GM23338 (cell line): ENCODE measurements around the gene UBASH3B. TPM values are rescaled to one million over a fixed set of nuclear protein-coding genes. Genes with fewer than 3 reads are reported as not detected.

Source experiments
- ATAC-seq: fragments of 200-7000 bp; cut with Tn5 transposase; 3 replicates; pipeline ENCODE4 v1.9.1; 2020
- DNase-seq: peaks from one replicate; pipeline ENCODE4 v3.0.0-alpha.2; 2015; ENCODE audit warnings: low spot score
- H2AFZ ChIP-seq: fragments of 200-600 bp; sonication (generic); 2 replicates; pipeline ENCODE4 v1.8.0; 2016; ENCODE audit warnings: antibody characterized with exemption, mild to moderate bottlenecking, moderate library complexity
- H3F3A ChIP-seq: fragments of 200-600 bp; sonication (generic); replicated peaks from 2 replicates; pipeline ENCODE4 v1.8.0; 2017; ENCODE audit warnings: antibody characterized with exemption, mixed run types, low read depth
- H3K27ac ChIP-seq: fragments of 200-600 bp; sonication (generic); 2 replicates; pipeline ENCODE4 v1.6.1; 2016; ENCODE audit warnings: low read depth
- H3K27me3 ChIP-seq: fragments of 200-600 bp; sonication (generic); 2 replicates; pipeline ENCODE4 v1.8.0; 2016; ENCODE audit warnings: mild to moderate bottlenecking, mixed run types, moderate library complexity; ENCODE audit not compliant: insufficient read depth
- H3K36me3 ChIP-seq: fragments of 200-600 bp; sonication (generic); 2 replicates; pipeline ENCODE4 v1.8.0; 2016; ENCODE audit warnings: mild to moderate bottlenecking; ENCODE audit not compliant: insufficient read depth
- H3K4me1 ChIP-seq: fragments of 200-600 bp; sonication (generic); 2 replicates; pipeline ENCODE4 v1.8.0; 2016; ENCODE audit warnings: mild to moderate bottlenecking, moderate library complexity; ENCODE audit not compliant: insufficient read depth
- H3K4me2 ChIP-seq: fragments of 200-600 bp; sonication (generic); 2 replicates; pipeline ENCODE4 v1.7.1; 2017; ENCODE audit warnings: mixed run types
- H3K4me3 ChIP-seq: fragments of 200-600 bp; sonication (generic); 2 replicates; pipeline ENCODE4 v1.6.1; 2016; ENCODE audit warnings: mixed run types
- H3K79me2 ChIP-seq: fragments of 200-600 bp; sonication (generic); replicated peaks from 2 replicates; pipeline ENCODE4 v1.8.0; 2017; ENCODE audit warnings: mild to moderate bottlenecking; ENCODE audit not compliant: insufficient read depth
- H3K9me2 ChIP-seq: fragments of 200-600 bp; sonication (generic); 2 replicates; pipeline ENCODE4 v1.8.0; 2017; ENCODE audit not compliant: insufficient read depth
- H4K20me1 ChIP-seq: fragments of 200-600 bp; sonication (generic); replicated peaks from 2 replicates; pipeline ENCODE4 v1.8.0; 2017; ENCODE audit warnings: mild to moderate bottlenecking; ENCODE audit not compliant: insufficient read depth
- H3K27ac Mint-ChIP-seq: 2 replicates; pipeline ENCODE4 v1.8.0; 2020; ENCODE audit warnings: inconsistent platforms, mild to moderate bottlenecking, moderate library complexity, mixed read lengths
- H3K27me3 Mint-ChIP-seq: 3 replicates; pipeline ENCODE4 v1.8.0; 2022; ENCODE audit warnings: low read depth, mild to moderate bottlenecking, moderate library complexity, mixed read lengths, inconsistent platforms; ENCODE audit not compliant: insufficient read depth, poor library complexity
- H3K36me3 Mint-ChIP-seq: 3 replicates; pipeline ENCODE4 v1.8.0; 2021; ENCODE audit warnings: low read depth, mild to moderate bottlenecking, inconsistent platforms, moderate library complexity, mixed read lengths
- H3K4me1 Mint-ChIP-seq: 3 replicates; pipeline ENCODE4 v1.8.0; 2020; ENCODE audit warnings: mild to moderate bottlenecking, inconsistent platforms, mixed read lengths
- H3K4me3 Mint-ChIP-seq: 3 replicates; pipeline ENCODE4 v1.8.0; 2021; ENCODE audit warnings: moderate library complexity, mild to moderate bottlenecking, inconsistent platforms, mixed read lengths
- H3K9me3 Mint-ChIP-seq: 3 replicates; pipeline ENCODE4 v1.8.0; 2020; ENCODE audit warnings: moderate library complexity, mild to moderate bottlenecking, inconsistent platforms, mixed read lengths
- CREB1 ChIP-seq: fragments of 250-450 bp; sonication (Bioruptor Pico); IDR thresholded peaks from 2 replicates; pipeline ENCODE4 v1.5.0; 2020; ENCODE audit warnings: low read depth, mild to moderate bottlenecking, moderate library complexity
- ETS1 ChIP-seq: IDR thresholded peaks from 2 replicates; pipeline ENCODE4 v1.6.1; 2016; ENCODE audit warnings: antibody characterized with exemption
- EZH2 ChIP-seq: fragments of 200-600 bp; sonication (generic); IDR thresholded peaks from one replicate; pipeline ENCODE4 v1.8.0; 2017; ENCODE audit warnings: antibody characterized with exemption, mild to moderate bottlenecking, low read depth; ENCODE audit not compliant: unreplicated experiment
- EZH2phosphoT487 ChIP-seq: fragments of 200-600 bp; sonication (generic); IDR thresholded peaks from one replicate; pipeline ENCODE4 v1.8.1; 2018; ENCODE audit warnings: antibody characterized with exemption; ENCODE audit not compliant: unreplicated experiment
- JUNB ChIP-seq: IDR thresholded peaks from one replicate; pipeline ENCODE4 v1.6.1; 2016; ENCODE audit warnings: antibody characterized with exemption; ENCODE audit not compliant: unreplicated experiment
- NANOG ChIP-seq: IDR thresholded peaks from 2 replicates; pipeline ENCODE4 v1.6.1; 2016; ENCODE audit warnings: antibody characterized with exemption, borderline replicate concordance
- POLR2AphosphoS5 ChIP-seq: IDR thresholded peaks from 2 replicates; pipeline ENCODE4 v1.6.1; 2016; ENCODE audit warnings: antibody characterized with exemption, low read depth
- STAT1 ChIP-seq: IDR thresholded peaks from one replicate; pipeline ENCODE4 v1.6.1; 2016; ENCODE audit warnings: antibody characterized with exemption; ENCODE audit not compliant: unreplicated experiment
- ZNF114 ChIP-seq: fragments of 250-450 bp; sonication (Bioruptor Pico); IDR thresholded peaks from 2 replicates; pipeline ENCODE4 v1.5.0; 2020; ENCODE audit warnings: mild to moderate bottlenecking, moderate library complexity
- ZNF331 ChIP-seq: fragments of 250-450 bp; sonication (Bioruptor Pico); IDR thresholded peaks from 2 replicates; pipeline ENCODE4 v1.5.0; 2020; ENCODE audit warnings: low read depth, mild to moderate bottlenecking, moderate library complexity
- polyA plus RNA-seq: library from polyadenylated mRNA; unstranded; fragments of >200 nt; fragmentation: Nextera tagmentation; extraction: Ambion mirVana; gene quantifications from 2 replicates; pipeline ENCODE4 v1.2.1, GENCODE V29; 2016
- total RNA-seq: library from RNA; depleted of rRNA; stranded (reverse); fragments of >200 nt; shearing (Covaris generic); gene quantifications from 2 replicates; pipeline ENCODE4 v1.2.3, GENCODE V29; 2014
- TF ChIP-seq, protein P1 (sequence below): fragments of 250-450 bp; sonication (Bioruptor Pico); IDR thresholded peaks from 2 replicates; pipeline ENCODE4 v1.5.0; 2020; ENCODE audit warnings: mild to moderate bottlenecking, moderate library complexity
- TF ChIP-seq, protein P2 (sequence below), 2 experiments: fragments of 200-600 bp in 1 of 2; sonication (generic) in 1 of 2; conservative IDR thresholded peaks; 2 replicates each; pipeline versions ENCODE4 v1.5.1 to v1.6.1; 2016 to 2017; ENCODE audit warnings: antibody characterized with exemption in 2 of 2, low read depth in 2 of 2, mild to moderate bottlenecking in 2 of 2, moderate library complexity in 1 of 2

UBASH3B gene
- total and polyA plus RNA-seq, 2 experiments from 2014 or later = 2.1 to 12.0 TPM

DNA sequence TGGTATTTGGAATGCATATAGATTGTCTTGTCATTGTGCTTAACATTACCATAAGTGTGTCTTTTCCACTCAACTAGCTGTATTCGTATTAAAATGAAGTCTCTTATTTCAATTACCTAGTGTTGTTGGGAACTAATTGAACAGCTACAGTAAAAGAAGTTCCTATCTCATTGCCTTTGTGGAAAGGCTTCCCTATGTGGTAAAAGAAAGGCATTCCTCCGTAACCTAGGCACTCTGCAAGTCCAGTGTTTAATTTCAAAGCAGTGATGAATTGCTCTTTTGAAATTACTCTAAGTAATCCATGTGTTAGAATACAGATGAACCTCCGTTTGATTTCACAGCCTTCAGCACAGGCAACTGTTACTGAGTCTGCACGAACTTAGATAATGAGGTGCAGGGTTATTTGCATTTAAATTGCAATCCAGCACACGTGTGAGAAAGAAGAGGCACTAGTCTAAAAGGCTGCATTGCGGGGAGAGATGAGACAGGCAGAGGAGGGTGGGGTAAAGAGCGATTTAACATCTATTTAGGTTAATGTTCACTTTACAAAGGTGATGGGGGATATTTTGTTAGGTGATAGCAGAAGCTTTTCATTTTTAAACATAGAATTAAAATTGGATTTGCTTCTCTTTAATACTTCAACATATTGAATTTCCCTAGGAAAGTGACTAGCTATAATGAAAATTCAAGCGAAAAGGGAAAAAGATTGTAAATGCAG is 157.8 kb downstream of the UBASH3B start:
- Histone ChIP-seq H3K27me3 (no peaks in the 10 kb centered on the region), H3K9me2 (no peaks in the 10 kb centered on the region), H2AFZ (no peak overlapping the region), H3K36me3 (no peaks in the 10 kb centered on the region; the same call in 1 of the 2 replicates), H3K4me1 (peaks cover 29% of the 10 kb centered on the region), H3F3A (no peaks in the 10 kb centered on the region; the same call in 1 of the 2 replicates), H3K4me3 (peak overlapping the region; percentile 22), H3K4me2 (peak overlapping the region; percentile 61), H3K27ac (peak overlapping the region; percentile 85), H3K79me2 (no peaks in the 10 kb centered on the region), H4K20me1 (no peaks in the 10 kb centered on the region)
- peak; percentile 66 for DNase-seq
- peaks cover 8% of the 10 kb centered on the region; the same call in 2 of the 3 replicates for H3K36me3 Mint-ChIP-seq
- peak overlapping the region; percentile 46 for H3K4me3 Mint-ChIP-seq
- TF ChIP-seq POLR2AphosphoS5 = peak; percentile 81
- no peak for TF ChIP-seq CREB1 (CRISPR knock-in tag)
- H3K4me1 Mint-ChIP-seq = peaks cover 41% of the 10 kb centered on the region
- peak overlapping the region; percentile 89 for H3K27ac Mint-ChIP-seq
- H3K9me3 Mint-ChIP-seq = peaks cover 8% of the 10 kb centered on the region
- ATAC-seq = peak; percentile 92
- H3K27me3 Mint-ChIP-seq = peaks cover 3% of the 10 kb centered on the region

DNA sequence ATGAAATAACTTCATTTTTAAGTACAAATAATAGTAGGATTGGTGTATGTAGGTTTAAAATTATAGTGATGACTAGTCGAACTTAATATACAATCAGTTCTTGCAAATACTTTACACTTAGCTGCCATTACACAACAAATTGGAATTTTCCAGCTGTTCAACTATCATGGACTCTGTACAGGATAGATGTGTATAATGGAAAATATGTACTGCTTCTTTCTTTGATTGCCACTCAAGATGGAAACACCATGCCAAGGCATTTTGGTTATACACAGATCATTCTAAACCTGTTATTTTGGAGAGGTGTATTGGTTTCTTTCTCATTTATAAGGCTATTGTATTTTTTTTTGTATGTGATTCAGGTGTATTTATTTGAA is 158.4 kb downstream of the UBASH3B start:
- Mint-ChIP-seq H3K27me3 (peaks cover 3% of the 10 kb centered on the region), H3K4me1 (peaks cover 36% of the 10 kb centered on the region)
- peaks cover 1% of the 10 kb centered on the region; the same call in 1 of the 2 replicates for H3K36me3 ChIP-seq
- TF ChIP-seq STAT1 (no peak), EZH2phosphoT487 (no peak), ZNF331 (CRISPR knock-in tag) (no peak), EZH2 (no peak), JUNB (no peak), CREB1 (CRISPR knock-in tag) (no peak), ZNF114 (no peak), NANOG (no peak), ETS1 (no peak)
- TF ChIP-seq, protein P1, sequence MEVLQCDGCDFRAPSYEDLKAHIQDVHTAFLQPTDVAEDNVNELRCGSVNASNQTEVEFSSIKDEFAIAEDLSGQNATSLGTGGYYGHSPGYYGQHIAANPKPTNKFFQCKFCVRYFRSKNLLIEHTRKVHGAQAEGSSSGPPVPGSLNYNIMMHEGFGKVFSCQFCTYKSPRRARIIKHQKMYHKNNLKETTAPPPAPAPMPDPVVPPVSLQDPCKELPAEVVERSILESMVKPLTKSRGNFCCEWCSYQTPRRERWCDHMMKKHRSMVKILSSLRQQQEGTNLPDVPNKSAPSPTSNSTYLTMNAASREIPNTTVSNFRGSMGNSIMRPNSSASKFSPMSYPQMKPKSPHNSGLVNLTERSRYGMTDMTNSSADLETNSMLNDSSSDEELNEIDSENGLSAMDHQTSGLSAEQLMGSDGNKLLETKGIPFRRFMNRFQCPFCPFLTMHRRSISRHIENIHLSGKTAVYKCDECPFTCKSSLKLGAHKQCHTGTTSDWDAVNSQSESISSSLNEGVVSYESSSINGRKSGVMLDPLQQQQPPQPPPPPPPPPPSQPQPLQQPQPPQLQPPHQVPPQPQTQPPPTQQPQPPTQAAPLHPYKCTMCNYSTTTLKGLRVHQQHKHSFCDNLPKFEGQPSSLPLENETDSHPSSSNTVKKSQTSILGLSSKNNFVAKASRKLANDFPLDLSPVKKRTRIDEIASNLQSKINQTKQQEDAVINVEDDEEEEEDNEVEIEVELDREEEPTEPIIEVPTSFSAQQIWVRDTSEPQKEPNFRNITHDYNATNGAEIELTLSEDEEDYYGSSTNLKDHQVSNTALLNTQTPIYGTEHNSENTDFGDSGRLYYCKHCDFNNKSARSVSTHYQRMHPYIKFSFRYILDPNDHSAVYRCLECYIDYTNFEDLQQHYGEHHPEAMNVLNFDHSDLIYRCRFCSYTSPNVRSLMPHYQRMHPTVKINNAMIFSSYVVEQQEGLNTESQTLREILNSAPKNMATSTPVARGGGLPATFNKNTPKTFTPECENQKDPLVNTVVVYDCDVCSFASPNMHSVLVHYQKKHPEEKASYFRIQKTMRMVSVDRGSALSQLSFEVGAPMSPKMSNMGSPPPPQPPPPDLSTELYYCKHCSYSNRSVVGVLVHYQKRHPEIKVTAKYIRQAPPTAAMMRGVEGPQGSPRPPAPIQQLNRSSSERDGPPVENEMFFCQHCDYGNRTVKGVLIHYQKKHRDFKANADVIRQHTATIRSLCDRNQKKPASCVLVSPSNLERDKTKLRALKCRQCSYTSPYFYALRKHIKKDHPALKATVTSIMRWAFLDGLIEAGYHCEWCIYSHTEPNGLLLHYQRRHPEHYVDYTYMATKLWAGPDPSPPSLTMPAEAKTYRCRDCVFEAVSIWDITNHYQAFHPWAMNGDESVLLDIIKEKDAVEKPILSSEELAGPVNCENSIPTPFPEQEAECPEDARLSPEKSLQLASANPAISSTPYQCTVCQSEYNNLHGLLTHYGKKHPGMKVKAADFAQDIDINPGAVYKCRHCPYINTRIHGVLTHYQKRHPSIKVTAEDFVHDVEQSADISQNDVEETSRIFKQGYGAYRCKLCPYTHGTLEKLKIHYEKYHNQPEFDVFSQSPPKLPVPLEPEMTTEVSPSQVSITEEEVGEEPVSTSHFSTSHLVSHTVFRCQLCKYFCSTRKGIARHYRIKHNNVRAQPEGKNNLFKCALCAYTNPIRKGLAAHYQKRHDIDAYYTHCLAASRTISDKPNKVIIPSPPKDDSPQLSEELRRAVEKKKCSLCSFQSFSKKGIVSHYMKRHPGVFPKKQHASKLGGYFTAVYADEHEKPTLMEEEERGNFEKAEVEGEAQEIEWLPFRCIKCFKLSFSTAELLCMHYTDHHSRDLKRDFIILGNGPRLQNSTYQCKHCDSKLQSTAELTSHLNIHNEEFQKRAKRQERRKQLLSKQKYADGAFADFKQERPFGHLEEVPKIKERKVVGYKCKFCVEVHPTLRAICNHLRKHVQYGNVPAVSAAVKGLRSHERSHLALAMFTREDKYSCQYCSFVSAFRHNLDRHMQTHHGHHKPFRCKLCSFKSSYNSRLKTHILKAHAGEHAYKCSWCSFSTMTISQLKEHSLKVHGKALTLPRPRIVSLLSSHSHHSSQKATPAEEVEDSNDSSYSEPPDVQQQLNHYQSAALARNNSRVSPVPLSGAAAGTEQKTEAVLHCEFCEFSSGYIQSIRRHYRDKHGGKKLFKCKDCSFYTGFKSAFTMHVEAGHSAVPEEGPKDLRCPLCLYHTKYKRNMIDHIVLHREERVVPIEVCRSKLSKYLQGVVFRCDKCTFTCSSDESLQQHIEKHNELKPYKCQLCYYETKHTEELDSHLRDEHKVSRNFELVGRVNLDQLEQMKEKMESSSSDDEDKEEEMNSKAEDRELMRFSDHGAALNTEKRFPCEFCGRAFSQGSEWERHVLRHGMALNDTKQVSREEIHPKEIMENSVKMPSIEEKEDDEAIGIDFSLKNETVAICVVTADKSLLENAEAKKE (CRISPR knock-in tag) = no peak
- TF ChIP-seq, protein P2, sequence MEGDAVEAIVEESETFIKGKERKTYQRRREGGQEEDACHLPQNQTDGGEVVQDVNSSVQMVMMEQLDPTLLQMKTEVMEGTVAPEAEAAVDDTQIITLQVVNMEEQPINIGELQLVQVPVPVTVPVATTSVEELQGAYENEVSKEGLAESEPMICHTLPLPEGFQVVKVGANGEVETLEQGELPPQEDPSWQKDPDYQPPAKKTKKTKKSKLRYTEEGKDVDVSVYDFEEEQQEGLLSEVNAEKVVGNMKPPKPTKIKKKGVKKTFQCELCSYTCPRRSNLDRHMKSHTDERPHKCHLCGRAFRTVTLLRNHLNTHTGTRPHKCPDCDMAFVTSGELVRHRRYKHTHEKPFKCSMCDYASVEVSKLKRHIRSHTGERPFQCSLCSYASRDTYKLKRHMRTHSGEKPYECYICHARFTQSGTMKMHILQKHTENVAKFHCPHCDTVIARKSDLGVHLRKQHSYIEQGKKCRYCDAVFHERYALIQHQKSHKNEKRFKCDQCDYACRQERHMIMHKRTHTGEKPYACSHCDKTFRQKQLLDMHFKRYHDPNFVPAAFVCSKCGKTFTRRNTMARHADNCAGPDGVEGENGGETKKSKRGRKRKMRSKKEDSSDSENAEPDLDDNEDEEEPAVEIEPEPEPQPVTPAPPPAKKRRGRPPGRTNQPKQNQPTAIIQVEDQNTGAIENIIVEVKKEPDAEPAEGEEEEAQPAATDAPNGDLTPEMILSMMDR (conservative IDR thresholded peaks at IDR 0.05; ENCODE audit: low read depth in 2 of 2) = no peak

More for the DNA sequence above, 158.4 kb downstream of the UBASH3B start:
- Histone ChIP-seq H3K4me3 (peak overlapping the region; percentile 22), H3K27me3 (no peaks in the 10 kb centered on the region), H3F3A (no peaks in the 10 kb centered on the region; the same call in 1 of the 2 replicates), H3K27ac (peak overlapping the region; percentile 85; the same call in 1 of the 2 replicates), H3K9me2 (no peaks in the 10 kb centered on the region), H4K20me1 (no peaks in the 10 kb centered on the region), H3K4me1 (peaks cover 29% of the 10 kb centered on the region), H2AFZ (no peak overlapping the region), H3K79me2 (no peaks in the 10 kb centered on the region), H3K4me2 (peak overlapping the region; percentile 61)
- peaks cover 14% of the 10 kb centered on the region for H3K9me3 Mint-ChIP-seq
- ATAC-seq = no peak
- peaks cover 13% of the 10 kb centered on the region; the same call in 2 of the 3 replicates for H3K36me3 Mint-ChIP-seq
- no peak overlapping the region for H3K4me3 Mint-ChIP-seq
- no peak overlapping the region for H3K27ac Mint-ChIP-seq
- no peak for DNase-seq
